Measurements from ENCODE around the gene HOXD3. TPM values are rescaled to one million over a fixed set of nuclear protein-coding genes. Genes with fewer than 3 reads are reported as not detected.

Gene HOXD3
- total and polyA plus RNA-seq, 2 of the 8 experiments (the other 6 are each of a cell fraction or from before 2014, with no cell fraction given), result not detected

DNA sequence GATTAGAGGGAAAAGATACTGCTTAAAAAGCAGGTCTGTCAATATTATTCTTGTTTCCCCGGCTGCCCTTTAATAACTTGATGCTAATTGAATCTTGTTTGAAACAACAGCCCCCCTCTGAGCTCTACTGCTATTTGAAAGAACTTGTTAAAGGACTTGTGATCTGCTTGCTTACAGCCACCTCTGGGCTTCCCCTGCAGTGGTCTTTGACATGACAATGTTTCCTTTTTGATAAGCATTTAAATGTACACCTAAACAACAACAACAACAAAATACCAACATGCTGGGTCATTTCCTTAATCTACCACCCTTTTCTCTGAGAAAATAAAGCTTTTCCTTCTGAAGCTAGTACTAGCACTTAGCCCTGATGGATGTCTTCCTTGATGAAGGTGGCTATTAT lies 35.2 kb downstream of the HOXD3 start:
- no peak overlapping the region for H3K27ac ChIP-seq (ENCODE audit: low read depth, low read length)

More for the DNA sequence above, 35.2 kb downstream of the HOXD3 start:
- Histone ChIP-seq H3K56ac (replicated peaks; ENCODE audit: insufficient read length, low read depth, low read length) (no peak overlapping the region), H4K8ac (ENCODE audit: extremely low read depth, insufficient read depth, low read length) (no peak overlapping the region), H3K36me3 (ENCODE audit: control insufficient read depth in 2 of 4, insufficient read depth in 4 of 4, low read length in 3 of 4) (no peaks in the 10 kb centered on the region), H4K20me1 (replicated peaks in 1 of 2; ENCODE audit: control insufficient read depth in 1 of 2, insufficient read depth in 2 of 2, low read length in 2 of 2) (peaks cover 5 to 17% of the 10 kb centered on the region in 2 experiments), H2BK15ac (ENCODE audit: low read length) (no peak overlapping the region), H2AK5ac (ENCODE audit: low read depth, low read length) (no peak overlapping the region), H2AFZ (ENCODE audit: low read length) (no peak overlapping the region), H3K23me2 (ENCODE audit: low read depth, low read length) (peaks cover 11% of the 10 kb centered on the region; the same call in 1 of the 2 replicates), H2BK12ac (ENCODE audit: low read depth, low read length) (no peak overlapping the region), H3K14ac (ENCODE audit: insufficient read length) (no peak overlapping the region), H3K18ac (ENCODE audit: extremely low read depth, low read length) (no peak overlapping the region), H3K4ac (replicated peaks; ENCODE audit: insufficient read length, low read depth, low read length) (no peak overlapping the region), H3K79me1 (ENCODE audit: low read depth, low read length) (no peaks in the 10 kb centered on the region), H3K23ac (ENCODE audit: insufficient read length) (no peak overlapping the region), H4K5ac (ENCODE audit: insufficient read length, low read depth, low read length) (no peak overlapping the region), H2BK20ac (ENCODE audit: low read length) (no peak overlapping the region), H2BK5ac (ENCODE audit: low read depth, low read length) (no peak overlapping the region), H3K79me2 (ENCODE audit: control insufficient read depth in 1 of 2, insufficient read depth in 2 of 2, low read length in 2 of 2) (no peaks in the 10 kb centered on the region), H3K27me3 (replicated peaks in 1 of 4; ENCODE audit: control insufficient read depth in 3 of 4, extremely low read depth in 1 of 4, insufficient read depth in 3 of 4, low read length in 3 of 4) (peaks cover 54 to 84% (median 66%) of the 10 kb centered on the region in 4 experiments), H3K4me1 (replicated peaks in 1 of 4; ENCODE audit: control insufficient read depth in 3 of 4, insufficient read depth in 4 of 4, low read length in 3 of 4) (peaks cover 3 to 12% (median 5%) of the 10 kb centered on the region in 4 experiments; a peak in 5 of 7 replicates), H4K91ac (replicated peaks; ENCODE audit: insufficient read length, low read length) (no peak overlapping the region), H3K9ac (replicated peaks in 1 of 4; ENCODE audit: extremely low read depth in 1 of 4, low read depth in 3 of 4, low read length in 3 of 4) (no peak overlapping the region), H2BK120ac (replicated peaks; ENCODE audit: low read depth, low read length) (no peak overlapping the region), H3K4me3 (ENCODE audit: extremely low read depth in 1 of 4, insufficient read depth in 2 of 4, low read depth in 3 of 4, low read length in 4 of 4) (no peak overlapping the region), H3K4me2 (ENCODE audit: insufficient read depth in 1 of 2, low read depth in 2 of 2, low read length in 2 of 2) (no peak overlapping the region), H3K9me3 (ENCODE audit: insufficient read depth in 2 of 2, low read depth in 1 of 2, low read length in 1 of 2) (no peaks in the 10 kb centered on the region)
- 0% methylated on average over 1 of the region's 1 CpG; no CpG with 5 or more reads in 1 of the 2 experiments for whole genome bisulfite sequencing, 2 experiments (ENCODE audit: extremely low coverage in 1 of 2, insufficient coverage in 1 of 2, insufficient read length in 1 of 2, insufficient replicate concordance in 2 of 2, low coverage in 1 of 2, low lambda C conversion rate in 2 of 2, missing lambda C conversion rate in 1 of 2)
- FAIRE-seq, result peak; percentile 7
- TF ChIP-seq SP1 (IDR thresholded peaks at IDR 0.05; ENCODE audit: low read depth, low read length), result 0 out of 2 replicates have a peak, but pooled peaks have one; percentile 24
- peak; percentile 85 for TF ChIP-seq NANOG (IDR thresholded peaks at IDR 0.05; ENCODE audit: insufficient read depth, low read depth, low read length, poor library complexity, severe bottlenecking)
- TF ChIP-seq EP300 (IDR thresholded peaks at IDR 0.05; ENCODE audit: borderline replicate concordance in 1 of 2, low read depth in 2 of 2, low read length in 2 of 2), result no peak
- TF ChIP-seq NRF1 (IDR thresholded peaks at IDR 0.05; ENCODE audit: low read depth, low read length), result no peak
- TF ChIP-seq SAP30 (IDR thresholded peaks at IDR 0.05; ENCODE audit: insufficient read depth, insufficient replicate concordance, low read length), result no peak
- TF ChIP-seq ASH2L (IDR thresholded peaks at IDR 0.05; ENCODE audit: low read length), result no peak
- ChIA-PET POLR2A (ENCODE audit: partially characterized antibody) (interaction anchor here (0.5 kb wide), 1 partner anchor 9 kb away, joined by 4 read pairs; no protein-coding TSS in a partner anchor), CTCF (ENCODE audit: partially characterized antibody) (interaction anchor here (0.7 to 8.7 kb wide), 2 partner anchors 18 to 62 kb away, joined by 3 to 60 read pairs; no protein-coding TSS in a partner anchor)
- DNase-seq (ENCODE audit: low read depth in 1 of 2, low spot score in 2 of 2), result no peak
